ENCODE results near the gene GMDS. TPM values are rescaled to one million over a fixed set of nuclear protein-coding genes. Genes with fewer than 3 reads are reported as not detected.

The GMDS gene
- total RNA-seq, 1 donor from 2014 or later = 30.2 TPM

DNA sequence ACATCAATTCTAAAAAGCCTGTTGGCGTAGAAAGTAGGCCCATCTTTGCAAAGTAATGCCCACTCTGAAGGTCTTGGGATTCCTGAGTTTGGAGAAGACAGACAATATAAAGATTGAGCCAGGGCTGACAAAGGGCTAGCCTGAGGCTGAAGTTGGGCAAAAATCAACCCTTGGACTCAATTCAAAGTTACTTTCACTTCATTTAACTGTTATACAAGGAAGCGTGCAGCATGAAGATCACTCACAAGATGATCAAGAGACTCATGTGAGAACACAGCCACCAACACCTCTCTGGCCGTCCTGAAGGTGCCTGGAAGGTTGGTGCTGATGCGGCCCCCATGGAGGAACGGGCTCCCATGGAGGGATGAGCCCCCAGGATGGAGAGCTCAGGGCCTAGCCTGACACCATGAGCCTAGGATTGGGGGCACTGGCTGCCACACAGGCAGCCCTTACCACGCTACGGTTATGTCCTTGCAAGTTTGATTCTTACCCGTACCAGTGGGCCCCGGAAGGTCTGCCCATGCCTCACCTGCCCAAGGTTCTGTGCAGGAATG lies 609.1 kb downstream of the GMDS start:
- peaks cover 19% of the 10 kb centered on the region for H3K4me1 ChIP-seq
- TF ChIP-seq POLR2A (IDR thresholded peaks at IDR 0.05) (no peak), POLR2AphosphoS5 (IDR thresholded peaks at IDR 0.05; ENCODE audit: insufficient read depth in 1 of 2, low read depth in 1 of 2) (no peak)
- TF ChIP-seq, protein P1, sequence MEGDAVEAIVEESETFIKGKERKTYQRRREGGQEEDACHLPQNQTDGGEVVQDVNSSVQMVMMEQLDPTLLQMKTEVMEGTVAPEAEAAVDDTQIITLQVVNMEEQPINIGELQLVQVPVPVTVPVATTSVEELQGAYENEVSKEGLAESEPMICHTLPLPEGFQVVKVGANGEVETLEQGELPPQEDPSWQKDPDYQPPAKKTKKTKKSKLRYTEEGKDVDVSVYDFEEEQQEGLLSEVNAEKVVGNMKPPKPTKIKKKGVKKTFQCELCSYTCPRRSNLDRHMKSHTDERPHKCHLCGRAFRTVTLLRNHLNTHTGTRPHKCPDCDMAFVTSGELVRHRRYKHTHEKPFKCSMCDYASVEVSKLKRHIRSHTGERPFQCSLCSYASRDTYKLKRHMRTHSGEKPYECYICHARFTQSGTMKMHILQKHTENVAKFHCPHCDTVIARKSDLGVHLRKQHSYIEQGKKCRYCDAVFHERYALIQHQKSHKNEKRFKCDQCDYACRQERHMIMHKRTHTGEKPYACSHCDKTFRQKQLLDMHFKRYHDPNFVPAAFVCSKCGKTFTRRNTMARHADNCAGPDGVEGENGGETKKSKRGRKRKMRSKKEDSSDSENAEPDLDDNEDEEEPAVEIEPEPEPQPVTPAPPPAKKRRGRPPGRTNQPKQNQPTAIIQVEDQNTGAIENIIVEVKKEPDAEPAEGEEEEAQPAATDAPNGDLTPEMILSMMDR (IDR thresholded peaks at IDR 0.05) = no peak
- no peak overlapping the region for H3K27ac ChIP-seq
- intact Hi-C loops (cut with DNase I) = no loop called here
- no peaks in the 10 kb centered on the region for H3K9me3 ChIP-seq
- H3K27me3 ChIP-seq = no peaks in the 10 kb centered on the region
- no peaks in the 10 kb centered on the region for H3K36me3 ChIP-seq
- DNase-seq (ENCODE audit: extremely low spot score in 2 of 2) = no peak
- no peak overlapping the region for H3K4me3 ChIP-seq

DNA sequence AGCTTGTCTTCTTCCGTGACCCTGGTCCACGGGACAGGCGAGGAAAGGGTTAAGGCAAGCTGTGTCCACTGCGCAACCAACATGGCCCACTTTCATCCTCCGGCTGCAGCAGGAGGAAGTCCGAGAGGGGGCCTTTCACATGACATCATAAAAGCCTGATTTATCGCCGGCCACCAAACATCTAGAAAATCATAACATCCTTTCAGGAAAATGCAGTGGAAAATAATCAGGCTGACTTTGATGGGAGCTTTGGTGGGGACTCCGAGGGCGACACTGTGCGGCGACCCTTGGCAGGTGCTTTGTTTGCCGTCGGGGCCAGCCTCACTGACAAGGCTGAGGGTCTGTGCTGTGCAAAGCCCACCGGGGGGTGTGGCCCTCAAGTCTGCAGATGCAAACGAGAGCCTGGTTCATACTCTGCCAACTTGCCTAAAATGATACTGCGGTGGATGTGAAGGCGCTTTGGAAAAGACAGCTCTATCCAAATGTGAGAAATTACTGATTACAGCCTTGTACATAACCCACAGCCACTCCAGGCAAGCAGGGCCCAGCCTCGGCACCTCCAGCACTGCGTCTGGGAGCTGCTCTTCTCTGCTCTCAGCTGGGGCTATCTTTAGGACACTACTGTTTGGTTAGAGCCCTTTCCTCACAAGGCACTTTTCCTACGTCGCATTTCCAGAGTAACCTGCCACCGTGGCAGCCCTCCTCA lies 609.9 kb downstream of the GMDS start:
- Histone ChIP-seq H3K9me3 (no peaks in the 10 kb centered on the region), H3K4me3 (no peak overlapping the region), H3K4me1 (peaks cover 14% of the 10 kb centered on the region), H3K27ac (no peak overlapping the region), H3K36me3 (no peaks in the 10 kb centered on the region), H3K27me3 (no peaks in the 10 kb centered on the region)
- intact Hi-C loops (cut with DNase I) = no loop called here
- TF ChIP-seq POLR2A (IDR thresholded peaks at IDR 0.05) (no peak), POLR2AphosphoS5 (IDR thresholded peaks at IDR 0.05; ENCODE audit: insufficient read depth in 1 of 2, low read depth in 1 of 2) (peak in 1 of 2 donors; percentile 16)
- TF ChIP-seq, protein P1 (IDR thresholded peaks at IDR 0.05) = no peak
- no peak for DNase-seq (ENCODE audit: extremely low spot score in 2 of 2)

DNA sequence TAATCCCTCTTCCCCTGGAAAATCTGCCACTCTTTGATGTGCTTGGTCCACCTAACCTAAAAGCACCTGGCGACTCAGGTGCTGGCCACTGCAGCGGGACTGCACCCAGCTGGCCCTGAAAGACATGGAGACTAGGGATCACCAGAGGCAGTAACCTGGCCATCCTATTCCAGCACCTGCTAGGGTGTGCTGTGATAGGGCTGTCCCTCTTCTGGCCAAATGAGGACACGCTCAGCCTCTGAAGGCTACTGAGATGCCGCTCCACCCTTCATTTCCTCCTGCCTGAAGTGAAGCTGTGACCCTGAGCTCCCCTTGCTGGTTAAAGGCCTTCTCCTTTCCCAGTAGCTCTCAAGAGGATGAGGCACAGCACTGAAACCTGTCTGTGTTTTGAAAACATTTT lies 611.3 kb downstream of the GMDS start:
- DNase-seq (ENCODE audit: extremely low spot score in 2 of 2) = no peak
- no peak for TF ChIP-seq POLR2AphosphoS5 (IDR thresholded peaks at IDR 0.05; ENCODE audit: insufficient read depth in 1 of 2, low read depth in 1 of 2)
- TF ChIP-seq, protein P1 (IDR thresholded peaks at IDR 0.05) = no peak
- TF ChIP-seq POLR2A (IDR thresholded peaks at IDR 0.05) = no peak
- intact Hi-C loops (cut with DNase I) = no loop called here
- Histone ChIP-seq H3K36me3 (no peaks in the 10 kb centered on the region), H3K4me3 (no peak overlapping the region), H3K9me3 (no peaks in the 10 kb centered on the region), H3K4me1 (peaks cover 14% of the 10 kb centered on the region), H3K27ac (no peak overlapping the region), H3K27me3 (no peaks in the 10 kb centered on the region)

DNA sequence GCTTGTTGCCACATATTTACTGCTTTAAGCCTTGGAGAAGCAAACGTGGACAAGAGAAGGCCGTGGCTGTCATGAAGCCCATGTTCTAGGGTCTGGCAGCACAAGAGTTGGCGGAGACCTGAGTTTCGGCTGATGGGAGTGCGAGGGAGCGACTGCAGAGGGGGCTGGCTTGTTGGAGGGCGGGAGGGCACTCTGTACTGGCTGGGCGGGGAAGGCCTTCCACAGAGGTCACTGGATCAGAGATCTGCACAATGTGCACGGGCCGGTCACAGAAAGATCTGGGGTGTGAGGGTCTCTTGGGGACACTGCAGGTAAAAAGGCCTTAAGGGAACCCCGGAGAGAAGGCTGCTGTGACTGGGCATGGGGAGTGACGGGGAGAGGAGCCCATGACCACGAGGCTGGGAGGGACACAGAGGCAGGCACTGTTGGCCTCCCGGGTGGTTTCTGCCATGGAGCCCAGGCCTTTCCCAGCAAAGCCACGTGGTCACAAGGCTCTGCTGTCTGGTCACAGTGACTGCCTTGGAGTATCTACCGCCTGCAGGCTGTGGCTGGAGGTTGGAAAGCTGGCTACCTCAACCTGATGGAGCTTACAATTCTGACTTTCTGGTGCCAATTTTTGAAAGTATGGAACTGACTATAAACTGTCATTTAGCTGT lies 611.9 kb downstream of the GMDS start:
- no peaks in the 10 kb centered on the region for H3K9me3 ChIP-seq
- no peaks in the 10 kb centered on the region for H3K27me3 ChIP-seq
- peaks cover 14% of the 10 kb centered on the region for H3K4me1 ChIP-seq
- no peak overlapping the region for H3K4me3 ChIP-seq
- no peak for DNase-seq (ENCODE audit: extremely low spot score in 2 of 2)
- intact Hi-C loops (cut with DNase I) = no loop called here
- TF ChIP-seq, protein P1 (IDR thresholded peaks at IDR 0.05) = no peak
- TF ChIP-seq POLR2A (IDR thresholded peaks at IDR 0.05) = no peak
- TF ChIP-seq POLR2AphosphoS5 (IDR thresholded peaks at IDR 0.05; ENCODE audit: insufficient read depth in 1 of 2, low read depth in 1 of 2) = no peak
- H3K27ac ChIP-seq = no peak overlapping the region
- H3K36me3 ChIP-seq = no peaks in the 10 kb centered on the region

DNA sequence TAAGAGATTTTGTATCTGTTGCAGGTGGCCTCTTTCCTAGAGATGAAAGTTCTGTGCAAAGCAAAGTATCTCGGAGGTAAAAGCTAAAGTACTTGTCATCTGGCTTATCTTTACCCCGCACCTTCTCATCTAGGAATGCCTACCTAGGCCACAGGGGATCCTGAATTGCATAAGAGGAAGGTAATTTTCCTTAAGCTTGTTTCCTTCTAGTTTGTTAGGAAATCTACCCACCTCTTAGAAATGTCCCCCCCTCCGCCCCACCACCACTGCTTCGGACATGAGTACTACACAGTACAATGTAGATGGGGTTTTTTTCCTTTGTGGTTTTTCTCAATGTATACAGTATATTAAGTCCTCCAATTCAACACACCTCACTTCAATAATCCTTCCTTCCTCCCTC lies 614.2 kb downstream of the GMDS start:
- Histone ChIP-seq H3K36me3 (no peaks in the 10 kb centered on the region), H3K27ac (no peak overlapping the region), H3K4me1 (peaks cover 2% of the 10 kb centered on the region), H3K9me3 (no peaks in the 10 kb centered on the region), H3K4me3 (no peak overlapping the region), H3K27me3 (no peaks in the 10 kb centered on the region)
- TF ChIP-seq POLR2AphosphoS5 (IDR thresholded peaks at IDR 0.05; ENCODE audit: insufficient read depth in 1 of 2, low read depth in 1 of 2) (no peak), POLR2A (IDR thresholded peaks at IDR 0.05) (no peak)
- TF ChIP-seq, protein P1 (IDR thresholded peaks at IDR 0.05) = no peak
- intact Hi-C loops (cut with DNase I) = no loop called here
- DNase-seq (ENCODE audit: extremely low spot score in 2 of 2) = no peak

Data from vagina (tissue), 2 donors.